GM21529 (cell line): ENCODE results near the gene OAS2.

Experiments
- ATAC-seq: cut with Tn5 transposase; IDR thresholded peaks from one replicate; pipeline ENCODE4 v1.9.1; 2021; ENCODE audit not compliant: unreplicated experiment

Gene OAS2, protein sequence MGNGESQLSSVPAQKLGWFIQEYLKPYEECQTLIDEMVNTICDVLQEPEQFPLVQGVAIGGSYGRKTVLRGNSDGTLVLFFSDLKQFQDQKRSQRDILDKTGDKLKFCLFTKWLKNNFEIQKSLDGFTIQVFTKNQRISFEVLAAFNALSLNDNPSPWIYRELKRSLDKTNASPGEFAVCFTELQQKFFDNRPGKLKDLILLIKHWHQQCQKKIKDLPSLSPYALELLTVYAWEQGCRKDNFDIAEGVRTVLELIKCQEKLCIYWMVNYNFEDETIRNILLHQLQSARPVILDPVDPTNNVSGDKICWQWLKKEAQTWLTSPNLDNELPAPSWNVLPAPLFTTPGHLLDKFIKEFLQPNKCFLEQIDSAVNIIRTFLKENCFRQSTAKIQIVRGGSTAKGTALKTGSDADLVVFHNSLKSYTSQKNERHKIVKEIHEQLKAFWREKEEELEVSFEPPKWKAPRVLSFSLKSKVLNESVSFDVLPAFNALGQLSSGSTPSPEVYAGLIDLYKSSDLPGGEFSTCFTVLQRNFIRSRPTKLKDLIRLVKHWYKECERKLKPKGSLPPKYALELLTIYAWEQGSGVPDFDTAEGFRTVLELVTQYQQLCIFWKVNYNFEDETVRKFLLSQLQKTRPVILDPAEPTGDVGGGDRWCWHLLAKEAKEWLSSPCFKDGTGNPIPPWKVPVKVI

DNA sequence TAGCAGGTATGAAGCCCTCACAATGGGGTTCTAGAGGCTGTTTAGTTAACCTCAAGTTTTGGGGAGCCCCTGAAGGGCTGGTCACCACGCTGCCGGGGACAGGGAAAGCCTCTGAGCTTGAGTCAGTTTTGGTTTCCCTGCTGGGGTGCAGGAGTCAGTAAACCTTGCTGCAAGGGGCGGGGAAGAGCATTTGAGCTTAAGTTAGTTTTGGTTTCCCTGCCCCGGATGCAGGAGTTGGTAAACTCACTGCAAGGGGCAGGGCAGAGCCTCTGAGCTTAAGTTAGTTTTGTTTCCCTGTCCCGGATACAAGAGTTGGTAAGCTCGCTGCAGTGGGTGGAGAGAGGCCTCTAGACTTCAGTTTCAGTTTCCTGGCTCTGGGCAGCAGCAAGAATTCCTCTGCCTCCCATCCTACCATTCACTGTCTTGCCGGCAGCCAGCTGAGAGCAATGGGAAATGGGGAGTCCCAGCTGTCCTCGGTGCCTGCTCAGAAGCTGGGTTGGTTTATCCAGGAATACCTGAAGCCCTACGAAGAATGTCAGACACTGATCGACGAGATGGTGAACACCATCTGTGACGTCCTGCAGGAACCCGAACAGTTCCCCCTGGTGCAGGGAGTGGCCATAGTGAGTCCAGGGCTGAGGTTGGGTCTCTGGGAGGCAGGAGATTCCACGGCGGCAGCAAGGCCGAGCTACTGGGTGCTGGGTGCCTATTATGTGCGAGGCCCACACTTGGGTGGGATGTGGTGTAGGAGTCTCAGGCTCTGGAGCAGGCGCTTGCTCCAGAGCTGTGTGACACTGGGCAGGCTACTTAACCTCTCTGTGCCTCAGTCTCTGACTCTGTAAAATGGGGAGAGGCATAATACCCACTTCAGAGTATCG, at the start of gene OAS2:
OAS2 (plus strand) TSS at position 357 of the 878 bp plus-strand sequence; CDS start at position 447, 90 bp downstream.
- ATAC-seq = peak; percentile 88

DNA sequence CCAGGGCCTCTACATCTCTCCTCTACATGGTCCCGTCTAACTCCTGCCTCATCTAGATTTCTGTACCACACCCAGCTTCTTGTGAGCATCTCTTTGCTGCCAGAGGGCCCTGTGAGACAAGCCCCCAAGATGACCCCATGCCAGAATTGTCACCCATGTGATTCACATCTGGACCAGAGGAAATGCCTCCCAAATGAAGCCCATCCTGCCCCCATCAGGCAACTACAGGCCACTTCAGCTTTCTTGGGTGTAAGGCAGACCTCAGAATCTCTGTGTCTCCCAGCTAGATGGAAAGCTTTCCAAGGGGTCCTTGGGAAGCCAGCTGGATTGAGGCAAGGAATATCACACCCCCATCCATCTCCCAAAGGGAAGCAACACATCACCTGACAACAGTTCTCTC, 49.3 kb upstream of the OAS2 start:
- no peak for ATAC-seq

DNA sequence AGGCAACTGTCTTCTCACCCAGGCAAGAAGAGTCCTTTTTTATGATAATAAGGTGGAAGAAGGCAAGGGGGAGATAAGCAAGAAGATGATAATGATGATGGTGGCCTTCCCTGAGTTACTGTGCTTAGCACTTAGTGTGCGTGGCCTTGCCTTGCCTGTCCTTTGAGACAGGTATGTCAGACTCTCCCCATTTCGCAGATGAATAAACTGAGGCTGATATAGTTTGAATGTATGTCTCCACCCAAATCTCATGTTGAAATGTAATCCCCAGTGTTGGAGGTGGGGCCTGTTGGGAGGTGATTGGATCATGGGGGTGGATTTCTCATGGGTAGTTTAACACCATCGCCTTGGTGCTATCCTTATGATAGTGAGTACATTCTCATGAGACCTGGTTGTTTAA, 48.6 kb upstream of the OAS2 start:
- no peak for ATAC-seq

DNA sequence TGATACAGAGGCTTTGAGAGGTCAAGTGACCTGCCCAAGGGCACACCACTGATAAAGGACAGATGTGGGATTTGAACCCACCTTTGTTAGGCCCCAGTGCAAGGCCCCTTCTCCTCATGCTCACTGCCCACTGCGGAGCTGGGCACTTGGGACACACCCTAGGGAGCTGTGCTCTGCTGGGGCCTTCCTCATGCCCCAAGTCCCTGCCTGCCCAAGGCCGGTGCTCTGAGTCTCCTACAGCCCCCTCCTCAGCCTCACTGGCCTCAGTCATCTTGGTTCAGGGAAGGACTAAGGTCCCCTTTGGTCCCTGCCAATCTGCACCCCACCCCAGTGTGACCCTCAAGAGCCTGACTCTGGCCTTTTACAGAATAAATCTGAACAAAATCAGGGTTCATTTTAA, 48.0 kb upstream of the OAS2 start:
- no peak for ATAC-seq

GRCh38 chr12:112932485-112933128, 45.7 kb upstream of the OAS2 start:
- no peak for ATAC-seq

DNA sequence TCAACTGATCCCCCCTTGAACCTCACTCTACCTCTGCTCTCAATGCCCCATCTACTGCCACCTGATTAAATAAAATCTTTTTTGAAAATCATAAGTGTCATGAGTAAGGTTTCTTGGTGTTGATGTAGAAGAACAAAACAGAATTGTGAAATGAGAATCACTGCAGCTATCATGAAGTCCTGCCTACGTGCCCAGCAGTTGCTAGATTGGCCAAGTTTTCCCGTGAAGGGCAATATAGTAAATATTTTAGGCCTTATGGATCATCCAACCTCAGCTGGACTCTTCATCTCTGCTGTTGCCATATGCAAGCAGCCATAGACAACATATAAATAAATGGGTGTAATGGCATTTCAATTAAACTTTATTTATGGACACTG, 45.2 kb upstream of the OAS2 start:
- ATAC-seq = no peak

DNA sequence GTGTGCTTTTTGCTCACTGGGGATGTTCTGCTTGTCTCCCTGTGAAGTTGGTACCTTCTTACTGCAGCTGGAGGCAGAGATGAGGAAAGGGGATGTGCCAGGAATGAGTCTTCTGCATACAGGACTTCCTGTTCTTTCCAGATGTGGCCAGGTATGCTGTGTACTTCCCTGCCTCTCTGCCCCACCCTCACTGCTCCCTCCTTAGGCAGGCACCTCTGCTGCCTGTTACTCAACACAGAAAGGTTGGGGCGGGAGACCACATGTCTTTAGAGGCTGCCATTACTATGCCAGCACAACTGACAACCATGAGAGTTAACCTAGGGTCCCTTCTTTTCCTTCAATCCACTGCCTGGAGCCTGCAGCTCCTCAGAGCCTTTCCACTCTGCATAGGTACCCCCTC, 42.1 kb upstream of the OAS2 start:
- no peak for ATAC-seq

DNA sequence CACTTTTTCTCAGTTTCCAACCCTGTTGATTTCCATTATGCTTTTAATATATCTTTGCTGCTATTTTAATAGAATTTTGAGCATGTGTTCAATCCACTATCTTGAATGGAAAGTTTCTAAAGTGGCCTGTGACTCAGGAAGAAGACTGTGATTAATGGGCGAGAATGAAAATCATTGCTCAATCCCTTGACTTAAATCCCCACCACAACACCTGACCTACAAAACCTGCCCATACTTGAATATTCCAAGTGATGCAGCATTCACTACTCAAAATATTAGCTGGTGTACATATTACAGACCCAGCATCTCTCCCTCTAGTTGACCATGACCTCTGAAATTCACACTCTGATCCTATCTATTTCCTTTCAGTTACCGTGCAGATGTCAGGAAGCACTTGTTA, 41.4 kb upstream of the OAS2 start:
- no peak for ATAC-seq

GRCh38 chr12:112937741-112938719, 40.3 kb upstream of the OAS2 start, which contains the start of gene OAS3:
Gene OAS3, plus strand, starts transcription at chr12:112938474. Its CDS starts 57 bp downstream, at chr12:112938531.
- ATAC-seq = peak; percentile 51

- no peak for ATAC-seq
These were observed 39.6 kb upstream of the OAS2 start for GRCh38 chr12:112938751-112939150.

DNA sequence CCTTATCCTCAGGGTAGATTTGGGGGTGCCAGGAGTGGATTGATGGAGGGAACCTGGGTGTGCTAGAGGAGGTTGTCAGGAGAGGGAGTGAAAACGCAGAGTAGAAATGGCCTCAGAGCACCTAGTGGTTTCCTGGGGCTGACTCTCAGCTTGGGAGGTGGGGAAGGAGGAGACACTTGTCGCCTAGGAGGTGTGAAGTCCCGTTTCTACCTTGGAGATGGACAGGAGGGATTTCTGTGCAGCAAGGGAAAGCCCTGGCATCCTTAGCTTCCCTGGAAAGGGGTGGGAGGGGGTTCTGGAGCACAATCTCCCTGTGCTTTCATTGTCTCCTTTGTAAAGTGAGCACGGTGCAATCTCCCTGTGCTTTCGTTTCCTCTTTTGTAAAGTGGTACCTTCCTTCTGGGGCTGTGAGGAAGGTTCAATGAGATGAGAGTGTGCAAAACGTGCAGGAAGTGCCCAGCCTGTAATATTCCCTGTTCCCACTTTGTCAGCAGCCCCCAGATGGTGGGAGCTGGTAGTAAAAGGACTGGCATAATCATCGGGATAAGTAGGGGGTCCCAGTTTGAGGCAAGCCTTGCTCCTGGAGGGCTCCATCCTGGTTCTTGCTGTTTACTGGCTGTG, 38.4 kb upstream of the OAS2 start:
- ATAC-seq = peak; percentile 71

- no peak for ATAC-seq
These were observed 36.6 kb upstream of the OAS2 start for GRCh38 chr12:112941528-112942335.

- no peak for ATAC-seq
These were observed 35.7 kb upstream of the OAS2 start for GRCh38 chr12:112942572-112942971.

- no peak for ATAC-seq
These were observed 34.2 kb upstream of the OAS2 start for GRCh38 chr12:112944024-112944690.

GRCh38 chr12:112945515-112945914, 32.8 kb upstream of the OAS2 start:
- ATAC-seq = no peak

DNA sequence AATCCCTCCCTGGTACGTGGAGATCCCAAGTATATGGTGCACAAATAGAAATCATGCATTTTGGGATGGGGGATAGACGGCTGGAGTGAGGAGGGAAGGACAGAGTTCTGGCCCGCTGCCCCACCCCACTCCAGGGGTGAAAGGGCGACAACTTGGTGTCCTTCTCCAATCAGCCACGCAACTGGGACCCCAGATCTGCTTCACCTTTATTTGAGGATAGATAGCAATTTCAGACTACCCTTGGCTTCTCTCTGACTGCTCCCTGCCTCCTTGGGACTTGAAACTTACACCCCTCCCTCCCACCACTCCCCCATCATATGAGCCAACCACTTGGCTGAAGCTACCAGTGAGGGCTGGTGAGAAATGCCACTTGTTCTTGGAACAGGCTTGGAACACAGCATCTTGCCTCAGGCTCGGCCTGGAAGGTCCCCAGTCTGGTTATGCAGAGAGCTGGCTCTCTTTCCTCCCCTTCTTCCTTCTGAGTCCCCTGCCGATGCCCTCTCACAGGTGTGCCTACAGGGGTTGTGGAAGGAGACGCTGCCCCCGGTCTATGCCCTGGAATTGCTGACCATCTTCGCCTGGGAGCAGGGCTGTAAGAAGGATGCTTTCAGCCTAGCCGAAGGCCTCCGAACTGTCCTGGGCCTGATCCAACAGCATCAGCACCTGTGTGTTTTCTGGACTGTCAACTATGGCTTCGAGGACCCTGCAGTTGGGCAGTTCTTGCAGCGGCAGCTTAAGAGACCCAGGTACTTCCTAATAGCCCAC, 31.9 kb upstream of the OAS2 start:
- no peak for ATAC-seq

GRCh38 chr12:112947314-112947713, 31.0 kb upstream of the OAS2 start:
- no peak for ATAC-seq
